Neural cell (in vitro differentiated cells): ENCODE results near the gene ATXN7L3B. TPM values are rescaled to one million over a fixed set of nuclear protein-coding genes. Genes with fewer than 3 reads are reported as not detected.

Experiments
- H2AFZ ChIP-seq: fragments of 200-600, 300-800 bp; sonication (generic), shearing (Covaris generic); 2 replicates; pipeline ENCODE4 v1.6.0; 2014; ENCODE audit warnings: low read depth, mild to moderate bottlenecking, antibody characterized with exemption, low read length, moderate library complexity
- H3F3A ChIP-seq: fragments of 200-600 bp; shearing (Covaris generic); 2 replicates; pipeline ENCODE4 v1.6.1; 2016; ENCODE audit warnings: mild to moderate bottlenecking, moderate library complexity, mixed read lengths, antibody characterized with exemption, low read length; ENCODE audit not compliant: insufficient read depth, poor library complexity, severe bottlenecking
- H3K27ac ChIP-seq: fragments of 200-600, 300-800 bp; sonication (generic), shearing (Covaris generic); 2 replicates; pipeline ENCODE4 v1.5.1; 2014; ENCODE audit warnings: mild to moderate bottlenecking, low read length, moderate library complexity
- H3K27me3 ChIP-seq: fragments of 300-800, 200-600 bp; sonication (generic), shearing (Covaris generic); 2 replicates; pipeline ENCODE4 v1.6.0; 2014; ENCODE audit warnings: mild to moderate bottlenecking, low read depth, low read length, moderate library complexity; ENCODE audit not compliant: insufficient read depth
- H3K36me3 ChIP-seq: fragments of 300-800, 200-600 bp; sonication (generic), shearing (Covaris generic); 2 replicates; pipeline ENCODE4 v1.5.1; 2014; ENCODE audit warnings: mild to moderate bottlenecking, antibody characterized with exemption, low read length, moderate library complexity; ENCODE audit not compliant: insufficient read depth
- H3K4me2 ChIP-seq: fragments of 300-800, 200-600 bp; sonication (generic), shearing (Covaris generic); 2 replicates; pipeline ENCODE4 v1.6.0; 2014; ENCODE audit warnings: mild to moderate bottlenecking, low read length
- H3K4me3 ChIP-seq: fragments of 300-800, 200-600 bp; sonication (generic), shearing (Covaris generic); 2 replicates; pipeline ENCODE4 v1.5.1; 2014; ENCODE audit warnings: mild to moderate bottlenecking, low read length, moderate library complexity
- H3K79me2 ChIP-seq: fragments of 200-600 bp; shearing (Covaris generic); replicated peaks from 2 replicates; pipeline ENCODE4 v1.6.0; 2014; ENCODE audit warnings: mild to moderate bottlenecking, low read length, moderate library complexity; ENCODE audit not compliant: insufficient read depth
- H3K9ac ChIP-seq: fragments of 300-800, 200-600 bp; sonication (generic), shearing (Covaris generic); 2 replicates; pipeline ENCODE4 v1.6.1; 2016; ENCODE audit warnings: mild to moderate bottlenecking, low read length, mixed read lengths
- H3K9me2 ChIP-seq: fragments of 200-600 bp; shearing (Covaris generic); 2 replicates; pipeline ENCODE4 v1.6.1; 2016; ENCODE audit warnings: mild to moderate bottlenecking, low read length, mixed read lengths; ENCODE audit not compliant: insufficient read depth
- H3K9me3 ChIP-seq: fragments of 200-600, 300-800 bp; sonication (generic), shearing (Covaris generic); 2 replicates; pipeline ENCODE4 v1.6.1; 2016; ENCODE audit warnings: mild to moderate bottlenecking, mixed run types, low read length, moderate library complexity, mixed read lengths
- H4K20me1 ChIP-seq: fragments of 200-600 bp; shearing (Covaris generic); 2 replicates; pipeline ENCODE4 v1.6.1; 2016; ENCODE audit warnings: mild to moderate bottlenecking, mixed run types; ENCODE audit not compliant: insufficient read depth
- EP300 ChIP-seq: fragments of 450-650 bp; conservative IDR thresholded peaks from 2 replicates; pipeline ENCODE4 v1.6.1; 2014; ENCODE audit warnings: antibody characterized with exemption, mild to moderate bottlenecking, moderate library complexity; ENCODE audit not compliant: poor library complexity, severe bottlenecking
- EZH2 ChIP-seq: fragments of 200-600, 300-800 bp; shearing (Covaris generic), sonication (generic); IDR thresholded peaks from 2 replicates; pipeline ENCODE4 v1.6.1; 2014; ENCODE audit warnings: antibody characterized with exemption, low read length, borderline replicate concordance, mild to moderate bottlenecking; ENCODE audit not compliant: insufficient read depth, poor library complexity, severe bottlenecking
- MXI1 ChIP-seq: fragments of 450-650 bp; conservative IDR thresholded peaks from 2 replicates; pipeline ENCODE4 v1.6.1; 2014; ENCODE audit warnings: antibody characterized with exemption, mild to moderate bottlenecking; ENCODE audit not compliant: poor library complexity, severe bottlenecking
- POLR2AphosphoS5 ChIP-seq: IDR thresholded peaks from 2 replicates; pipeline ENCODE4 v1.6.1; 2012
- RAD21 ChIP-seq: fragments of 450-650 bp; conservative IDR thresholded peaks from 2 replicates; pipeline ENCODE4 v1.6.1; 2014; ENCODE audit warnings: antibody characterized with exemption, mild to moderate bottlenecking, moderate library complexity
- SMC3 ChIP-seq: fragments of 450-650 bp; conservative IDR thresholded peaks from 2 replicates; pipeline ENCODE4 v1.6.1; 2014; ENCODE audit warnings: antibody characterized with exemption, mild to moderate bottlenecking, moderate library complexity; ENCODE audit not compliant: poor library complexity
- TAF1 ChIP-seq: IDR thresholded peaks from 2 replicates; pipeline ENCODE4 v1.6.1; 2012; ENCODE audit warnings: low read depth
- polyA plus RNA-seq: library from polyadenylated mRNA; depleted of rRNA; stranded (reverse); fragments of >200 nt; gene quantifications from 2 replicates; pipeline ENCODE4 v1.2.3, GENCODE V29; 2014
- TF ChIP-seq, protein P1 (sequence below): fragments of 450-650 bp; IDR thresholded peaks from 2 replicates; pipeline ENCODE4 v1.5.1; 2014; ENCODE audit warnings: antibody characterized with exemption, mild to moderate bottlenecking, moderate library complexity; ENCODE audit not compliant: poor library complexity, severe bottlenecking
- TF ChIP-seq, protein P2 (sequence below): IDR thresholded peaks from 2 replicates; pipeline ENCODE4 v1.6.1; 2012; ENCODE audit warnings: borderline replicate concordance

The ATXN7L3B gene
- polyA plus RNA-seq, 1 donor from 2014 or later: 90.3 TPM

DNA sequence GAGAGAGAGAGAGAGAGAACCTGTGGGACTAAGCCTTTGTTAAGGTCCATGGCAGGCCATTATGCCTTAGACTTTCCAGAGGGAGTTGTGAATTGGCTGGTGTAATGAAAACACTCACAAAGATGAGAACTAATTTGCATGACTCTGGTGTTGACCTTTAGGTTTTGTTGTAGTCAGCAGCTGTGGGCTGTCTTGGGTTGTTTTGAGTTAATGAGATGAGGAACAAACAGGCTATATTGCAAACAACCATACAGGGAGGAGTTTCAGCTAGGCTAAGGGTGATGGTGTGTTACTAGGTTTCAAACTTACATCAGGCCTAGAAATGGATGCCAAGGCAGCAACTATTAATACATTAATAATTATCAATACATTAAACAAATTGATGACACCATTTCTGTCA is 26.3 kb downstream of the ATXN7L3B start:
- TF ChIP-seq RAD21 (no peak), SMC3 (no peak), POLR2AphosphoS5 (no peak), MXI1 (no peak), EP300 (no peak), TAF1 (no peak), EZH2 (no peak)
- TF ChIP-seq, protein P1, sequence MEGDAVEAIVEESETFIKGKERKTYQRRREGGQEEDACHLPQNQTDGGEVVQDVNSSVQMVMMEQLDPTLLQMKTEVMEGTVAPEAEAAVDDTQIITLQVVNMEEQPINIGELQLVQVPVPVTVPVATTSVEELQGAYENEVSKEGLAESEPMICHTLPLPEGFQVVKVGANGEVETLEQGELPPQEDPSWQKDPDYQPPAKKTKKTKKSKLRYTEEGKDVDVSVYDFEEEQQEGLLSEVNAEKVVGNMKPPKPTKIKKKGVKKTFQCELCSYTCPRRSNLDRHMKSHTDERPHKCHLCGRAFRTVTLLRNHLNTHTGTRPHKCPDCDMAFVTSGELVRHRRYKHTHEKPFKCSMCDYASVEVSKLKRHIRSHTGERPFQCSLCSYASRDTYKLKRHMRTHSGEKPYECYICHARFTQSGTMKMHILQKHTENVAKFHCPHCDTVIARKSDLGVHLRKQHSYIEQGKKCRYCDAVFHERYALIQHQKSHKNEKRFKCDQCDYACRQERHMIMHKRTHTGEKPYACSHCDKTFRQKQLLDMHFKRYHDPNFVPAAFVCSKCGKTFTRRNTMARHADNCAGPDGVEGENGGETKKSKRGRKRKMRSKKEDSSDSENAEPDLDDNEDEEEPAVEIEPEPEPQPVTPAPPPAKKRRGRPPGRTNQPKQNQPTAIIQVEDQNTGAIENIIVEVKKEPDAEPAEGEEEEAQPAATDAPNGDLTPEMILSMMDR: no peak
- TF ChIP-seq, protein P2, sequence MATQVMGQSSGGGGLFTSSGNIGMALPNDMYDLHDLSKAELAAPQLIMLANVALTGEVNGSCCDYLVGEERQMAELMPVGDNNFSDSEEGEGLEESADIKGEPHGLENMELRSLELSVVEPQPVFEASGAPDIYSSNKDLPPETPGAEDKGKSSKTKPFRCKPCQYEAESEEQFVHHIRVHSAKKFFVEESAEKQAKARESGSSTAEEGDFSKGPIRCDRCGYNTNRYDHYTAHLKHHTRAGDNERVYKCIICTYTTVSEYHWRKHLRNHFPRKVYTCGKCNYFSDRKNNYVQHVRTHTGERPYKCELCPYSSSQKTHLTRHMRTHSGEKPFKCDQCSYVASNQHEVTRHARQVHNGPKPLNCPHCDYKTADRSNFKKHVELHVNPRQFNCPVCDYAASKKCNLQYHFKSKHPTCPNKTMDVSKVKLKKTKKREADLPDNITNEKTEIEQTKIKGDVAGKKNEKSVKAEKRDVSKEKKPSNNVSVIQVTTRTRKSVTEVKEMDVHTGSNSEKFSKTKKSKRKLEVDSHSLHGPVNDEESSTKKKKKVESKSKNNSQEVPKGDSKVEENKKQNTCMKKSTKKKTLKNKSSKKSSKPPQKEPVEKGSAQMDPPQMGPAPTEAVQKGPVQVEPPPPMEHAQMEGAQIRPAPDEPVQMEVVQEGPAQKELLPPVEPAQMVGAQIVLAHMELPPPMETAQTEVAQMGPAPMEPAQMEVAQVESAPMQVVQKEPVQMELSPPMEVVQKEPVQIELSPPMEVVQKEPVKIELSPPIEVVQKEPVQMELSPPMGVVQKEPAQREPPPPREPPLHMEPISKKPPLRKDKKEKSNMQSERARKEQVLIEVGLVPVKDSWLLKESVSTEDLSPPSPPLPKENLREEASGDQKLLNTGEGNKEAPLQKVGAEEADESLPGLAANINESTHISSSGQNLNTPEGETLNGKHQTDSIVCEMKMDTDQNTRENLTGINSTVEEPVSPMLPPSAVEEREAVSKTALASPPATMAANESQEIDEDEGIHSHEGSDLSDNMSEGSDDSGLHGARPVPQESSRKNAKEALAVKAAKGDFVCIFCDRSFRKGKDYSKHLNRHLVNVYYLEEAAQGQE: no peak
- Histone ChIP-seq H3F3A (no peaks in the 10 kb centered on the region), H3K9ac (no peak overlapping the region), H3K27me3 (no peaks in the 10 kb centered on the region), H3K27ac (no peak overlapping the region), H3K36me3 (no peaks in the 10 kb centered on the region), H4K20me1 (no peaks in the 10 kb centered on the region), H2AFZ (no peak overlapping the region), H3K4me2 (no peak overlapping the region), H3K79me2 (no peaks in the 10 kb centered on the region), H3K9me3 (no peaks in the 10 kb centered on the region), H3K4me3 (no peak overlapping the region), H3K9me2 (no peaks in the 10 kb centered on the region)

DNA sequence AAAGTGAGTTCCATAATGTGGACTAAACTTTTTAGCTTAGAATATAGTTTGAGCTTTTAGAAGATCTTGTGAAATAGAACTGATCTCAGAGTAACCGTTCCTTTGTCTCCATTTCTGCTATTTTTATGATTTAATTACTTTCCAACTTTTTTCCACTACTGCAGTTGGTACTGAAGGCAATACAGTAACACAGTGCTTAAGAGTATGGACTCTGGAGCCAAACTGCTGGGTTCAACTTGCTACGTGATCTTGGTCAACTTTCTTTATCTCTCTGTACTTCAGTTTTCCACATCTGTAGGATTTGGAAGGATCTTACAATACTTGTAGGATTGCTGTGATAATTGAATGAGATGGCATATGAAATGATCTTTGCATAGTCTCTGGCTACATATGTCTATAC is 40.9 kb downstream of the ATXN7L3B start:
- H3K4me3 ChIP-seq: no peak overlapping the region
- TF ChIP-seq RAD21 (no peak), TAF1 (no peak), POLR2AphosphoS5 (no peak), EZH2 (no peak), MXI1 (no peak), EP300 (no peak)
- TF ChIP-seq, protein P1: no peak
- TF ChIP-seq, protein P2: no peak

More for the DNA sequence above, 40.9 kb downstream of the ATXN7L3B start:
- Histone ChIP-seq H3F3A (no peaks in the 10 kb centered on the region), H3K36me3 (no peaks in the 10 kb centered on the region), H3K27ac (no peak overlapping the region), H3K27me3 (no peaks in the 10 kb centered on the region), H3K9ac (no peak overlapping the region), H3K9me2 (no peaks in the 10 kb centered on the region), H3K9me3 (peaks cover 1% of the 10 kb centered on the region), H3K4me2 (no peak overlapping the region), H3K79me2 (no peaks in the 10 kb centered on the region), H2AFZ (no peak overlapping the region), H4K20me1 (no peaks in the 10 kb centered on the region)
